ENCODE results near the gene SH3RF3. TPM values are rescaled to one million over a fixed set of nuclear protein-coding genes. Genes with fewer than 3 reads are reported as not detected.

SH3RF3 gene
- total RNA-seq, 1 experiment from 2014 or later = 21.7 TPM

DNA sequence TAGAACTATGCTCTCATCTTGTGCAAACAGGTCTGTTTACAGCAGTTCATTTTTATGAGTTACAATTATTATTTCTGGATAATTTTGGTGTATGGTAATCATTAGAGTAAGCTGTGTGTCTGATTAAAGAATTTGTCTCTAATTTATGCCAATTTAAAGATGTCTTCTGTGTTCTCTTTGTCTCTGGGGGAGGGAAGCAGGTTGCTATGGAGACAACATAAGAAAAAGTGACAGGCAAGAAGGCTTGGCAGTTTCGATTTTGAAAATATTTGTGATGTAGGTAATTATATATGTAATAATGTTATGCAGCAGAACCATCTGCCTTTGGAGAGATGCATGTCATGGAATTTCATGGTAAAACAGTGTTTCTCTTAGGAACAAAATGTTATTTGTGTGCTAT, 78.2 kb downstream of the SH3RF3 start:
- Mint-ChIP-seq H3K36me3 (ENCODE audit: insufficient read depth, unreplicated experiment) (peaks cover 13% of the 10 kb centered on the region), H3K4me1 (ENCODE audit: insufficient read depth, unreplicated experiment) (peaks cover 37% of the 10 kb centered on the region), H3K4me3 (ENCODE audit: unreplicated experiment) (no peak overlapping the region), H3K27me3 (ENCODE audit: insufficient read depth, unreplicated experiment) (no peaks in the 10 kb centered on the region), H3K9me3 (ENCODE audit: unreplicated experiment) (no peaks in the 10 kb centered on the region), H3K27ac (ENCODE audit: low read depth, unreplicated experiment) (peak overlapping the region; percentile 31)
- ChIA-PET POLR2A (interaction anchor here (1.0 to 1.3 kb wide), 2 partner anchors 12 to 22 kb away, joined by 3 read pairs; no protein-coding TSS in a partner anchor), CTCF (interaction anchor here (0.7 to 1.5 kb wide), 2 partner anchors 36 to 652 kb away, joined by 3 to 7 read pairs; no protein-coding TSS in a partner anchor)
- TF ChIP-seq, protein P1, sequence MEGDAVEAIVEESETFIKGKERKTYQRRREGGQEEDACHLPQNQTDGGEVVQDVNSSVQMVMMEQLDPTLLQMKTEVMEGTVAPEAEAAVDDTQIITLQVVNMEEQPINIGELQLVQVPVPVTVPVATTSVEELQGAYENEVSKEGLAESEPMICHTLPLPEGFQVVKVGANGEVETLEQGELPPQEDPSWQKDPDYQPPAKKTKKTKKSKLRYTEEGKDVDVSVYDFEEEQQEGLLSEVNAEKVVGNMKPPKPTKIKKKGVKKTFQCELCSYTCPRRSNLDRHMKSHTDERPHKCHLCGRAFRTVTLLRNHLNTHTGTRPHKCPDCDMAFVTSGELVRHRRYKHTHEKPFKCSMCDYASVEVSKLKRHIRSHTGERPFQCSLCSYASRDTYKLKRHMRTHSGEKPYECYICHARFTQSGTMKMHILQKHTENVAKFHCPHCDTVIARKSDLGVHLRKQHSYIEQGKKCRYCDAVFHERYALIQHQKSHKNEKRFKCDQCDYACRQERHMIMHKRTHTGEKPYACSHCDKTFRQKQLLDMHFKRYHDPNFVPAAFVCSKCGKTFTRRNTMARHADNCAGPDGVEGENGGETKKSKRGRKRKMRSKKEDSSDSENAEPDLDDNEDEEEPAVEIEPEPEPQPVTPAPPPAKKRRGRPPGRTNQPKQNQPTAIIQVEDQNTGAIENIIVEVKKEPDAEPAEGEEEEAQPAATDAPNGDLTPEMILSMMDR (IDR thresholded peaks at IDR 0.05; ENCODE audit: unreplicated experiment) = no peak
- BruUV-seq (replicated peaks) = no TSS peak
- intact Hi-C loops (cut with micrococcal nuclease) = no loop called here
- no peak for DNase-seq (ENCODE audit: unreplicated experiment)

DNA sequence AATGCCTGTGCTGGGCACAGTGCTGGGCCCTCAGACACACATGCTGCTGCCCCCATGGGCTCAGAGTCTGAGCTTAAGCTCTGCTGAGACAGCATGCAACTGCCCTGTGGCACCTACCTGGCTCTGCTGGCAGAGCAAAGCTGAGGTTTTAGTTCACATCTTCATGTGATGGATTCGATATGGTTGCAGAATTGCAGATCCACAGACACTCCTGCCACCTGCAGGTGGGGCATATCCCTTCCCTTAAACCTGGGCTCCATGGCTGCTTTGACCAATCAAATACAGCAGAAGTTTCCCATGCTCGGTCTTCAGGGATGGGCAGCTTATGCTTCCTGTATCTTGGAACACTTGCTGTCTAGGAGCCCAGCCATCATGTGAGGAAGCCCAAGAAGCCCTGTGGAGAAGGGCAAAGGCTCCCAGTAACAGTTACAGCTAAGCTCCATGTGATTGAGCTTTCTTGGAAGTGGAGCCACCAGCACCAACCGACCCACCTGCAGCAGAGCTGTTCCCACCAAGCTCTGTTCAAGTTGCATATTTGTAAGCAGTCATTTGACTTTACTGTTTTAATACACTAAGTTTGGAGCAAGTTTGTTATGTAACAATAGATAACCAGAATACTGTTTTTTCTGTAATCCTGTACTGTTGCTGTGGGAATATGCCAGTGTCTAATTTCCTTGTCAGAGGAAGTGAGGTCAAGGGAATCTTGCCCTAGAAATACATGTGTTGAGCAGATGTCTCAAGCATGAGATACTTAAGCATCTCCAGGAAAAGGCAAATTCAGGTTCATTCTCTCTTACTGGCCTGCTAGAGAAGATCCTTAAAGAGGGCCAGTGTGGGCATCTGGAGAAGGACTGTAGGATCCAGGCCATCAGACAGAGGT, 79.3 kb downstream of the SH3RF3 start:
- BruUV-seq (replicated peaks) = no TSS peak
- peak overlapping the region; percentile 17 for H3K27ac Mint-ChIP-seq (ENCODE audit: low read depth, unreplicated experiment)
- H3K9me3 Mint-ChIP-seq (ENCODE audit: unreplicated experiment) = no peaks in the 10 kb centered on the region
- ChIA-PET CTCF (interaction anchor here (0.6 kb wide), 1 partner anchor 11 kb away, joined by 5 read pairs; no protein-coding TSS in a partner anchor), POLR2A (interaction anchor here (0.8 to 1.6 kb wide), 5 partner anchors 9 to 81 kb away, joined by 3 to 4 read pairs (median 3); no protein-coding TSS in a partner anchor)
- H3K4me1 Mint-ChIP-seq (ENCODE audit: insufficient read depth, unreplicated experiment) = peaks cover 47% of the 10 kb centered on the region
- H3K4me3 Mint-ChIP-seq (ENCODE audit: unreplicated experiment) = peak overlapping the region; percentile 26
- no peaks in the 10 kb centered on the region for H3K27me3 Mint-ChIP-seq (ENCODE audit: insufficient read depth, unreplicated experiment)
- peak; percentile 41 for DNase-seq (ENCODE audit: unreplicated experiment)
- intact Hi-C loops (cut with micrococcal nuclease) = loop anchor here (2.0 kb wide), 1 partner anchor 80 kb away; the partner anchor contains the start of gene SH3RF3
- TF ChIP-seq, protein P1 (IDR thresholded peaks at IDR 0.05; ENCODE audit: unreplicated experiment) = no peak
- peaks cover 13% of the 10 kb centered on the region for H3K36me3 Mint-ChIP-seq (ENCODE audit: insufficient read depth, unreplicated experiment)

DNA sequence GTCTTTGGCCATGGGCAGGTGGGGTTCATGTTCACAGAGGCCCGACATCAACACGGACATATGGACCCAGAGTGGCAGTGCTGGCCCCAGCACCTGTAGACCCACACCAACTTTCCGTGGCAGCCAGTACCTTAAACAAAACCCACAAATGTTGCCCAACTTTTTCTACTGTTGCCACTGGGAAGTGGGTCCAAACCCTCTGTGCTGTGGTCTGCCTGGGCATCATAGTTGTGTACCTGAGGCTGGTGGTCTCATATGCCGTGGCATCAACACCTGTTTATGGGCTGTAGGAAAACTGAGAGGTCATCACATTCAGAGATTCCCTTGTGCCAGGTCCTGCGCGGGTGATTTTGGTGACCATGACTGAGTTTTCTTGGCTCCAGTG, 79.9 kb downstream of the SH3RF3 start:
- ChIA-PET POLR2A (interaction anchor here (0.6 to 2.3 kb wide), 14 partner anchors 8 to 142 kb away, joined by 3 to 18 read pairs (median 4); no protein-coding TSS in a partner anchor), CTCF (interaction anchor here (0.6 to 0.8 kb wide), 2 partner anchors 10 to 184 kb away, joined by 3 to 5 read pairs; no protein-coding TSS in a partner anchor)
- DNase-seq (ENCODE audit: unreplicated experiment) = no peak
- Mint-ChIP-seq H3K4me1 (ENCODE audit: insufficient read depth, unreplicated experiment) (peaks cover 54% of the 10 kb centered on the region), H3K27ac (ENCODE audit: low read depth, unreplicated experiment) (peak overlapping the region; percentile 17), H3K4me3 (ENCODE audit: unreplicated experiment) (peak overlapping the region; percentile 26), H3K9me3 (ENCODE audit: unreplicated experiment) (no peaks in the 10 kb centered on the region), H3K27me3 (ENCODE audit: insufficient read depth, unreplicated experiment) (no peaks in the 10 kb centered on the region), H3K36me3 (ENCODE audit: insufficient read depth, unreplicated experiment) (peaks cover 13% of the 10 kb centered on the region)
- no TSS peak for BruUV-seq (replicated peaks)
- TF ChIP-seq, protein P1 (IDR thresholded peaks at IDR 0.05; ENCODE audit: unreplicated experiment) = no peak
- intact Hi-C loops (cut with micrococcal nuclease) = loop anchor here (2.0 kb wide), 1 partner anchor 80 kb away; the partner anchor contains the start of gene SH3RF3

DNA sequence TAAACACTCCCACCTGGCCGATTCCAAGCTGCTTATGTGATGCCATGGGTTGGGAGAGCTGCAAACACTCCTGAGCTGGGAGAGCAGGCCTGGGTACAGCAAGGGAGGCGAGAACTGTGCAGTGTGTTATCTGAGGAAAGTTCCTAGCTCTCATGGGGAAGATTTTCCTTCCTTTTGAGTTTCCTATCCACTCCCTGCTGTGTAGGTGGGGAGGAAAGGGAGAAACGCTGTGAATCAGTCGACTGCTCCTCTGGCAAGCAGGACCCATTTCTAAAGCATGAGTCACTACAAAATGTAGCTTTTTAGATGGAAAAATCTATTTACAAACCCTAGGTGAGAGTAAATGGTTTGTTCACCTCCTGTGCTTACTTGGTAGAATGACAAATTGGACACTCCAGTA, 80.4 kb downstream of the SH3RF3 start:
- ChIA-PET CTCF (interaction anchor here (0.8 kb wide), 1 partner anchor 183 kb away, joined by 3 read pairs; no protein-coding TSS in a partner anchor), POLR2A (interaction anchor here (0.6 to 2.3 kb wide), 13 partner anchors 8 to 141 kb away, joined by 3 to 18 read pairs (median 3); no protein-coding TSS in a partner anchor)
- Mint-ChIP-seq H3K9me3 (ENCODE audit: unreplicated experiment) (no peaks in the 10 kb centered on the region), H3K4me1 (ENCODE audit: insufficient read depth, unreplicated experiment) (peaks cover 58% of the 10 kb centered on the region), H3K4me3 (ENCODE audit: unreplicated experiment) (peak overlapping the region; percentile 26), H3K27ac (ENCODE audit: low read depth, unreplicated experiment) (peak overlapping the region; percentile 17), H3K36me3 (ENCODE audit: insufficient read depth, unreplicated experiment) (peaks cover 11% of the 10 kb centered on the region), H3K27me3 (ENCODE audit: insufficient read depth, unreplicated experiment) (no peaks in the 10 kb centered on the region)
- intact Hi-C loops (cut with micrococcal nuclease) = loop anchor here (2.0 kb wide), 1 partner anchor 81 kb away; the partner anchor contains the start of gene SH3RF3
- TF ChIP-seq, protein P1 (IDR thresholded peaks at IDR 0.05; ENCODE audit: unreplicated experiment) = no peak
- no TSS peak for BruUV-seq (replicated peaks)
- peak; percentile 86 for DNase-seq (ENCODE audit: unreplicated experiment)
